Measurements from ENCODE around the gene PRKCB.

DNA sequence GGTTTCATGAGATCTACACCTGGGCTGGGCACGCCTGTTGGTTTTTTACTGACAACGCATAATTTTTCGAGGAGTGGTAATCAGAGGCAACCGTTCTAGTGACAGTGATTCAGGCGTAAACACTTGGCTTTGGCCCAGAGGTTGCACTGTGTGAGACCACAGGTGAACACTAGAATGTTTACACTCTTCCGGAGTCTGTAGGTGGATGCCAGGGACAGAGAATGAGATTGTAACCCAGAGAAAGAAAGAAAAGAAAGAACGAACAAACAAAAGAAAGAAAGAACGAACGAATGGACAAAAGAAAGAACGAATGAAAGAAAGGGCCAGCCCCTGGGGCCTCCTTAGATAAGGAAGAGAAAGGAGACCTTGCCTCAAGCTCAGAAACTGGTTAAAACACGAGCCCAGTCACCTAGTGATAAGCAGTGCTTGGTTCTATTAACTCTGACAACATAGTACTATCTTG lies 113.2 kb downstream of the PRKCB start:
- TF ChIP-seq, protein P1, sequence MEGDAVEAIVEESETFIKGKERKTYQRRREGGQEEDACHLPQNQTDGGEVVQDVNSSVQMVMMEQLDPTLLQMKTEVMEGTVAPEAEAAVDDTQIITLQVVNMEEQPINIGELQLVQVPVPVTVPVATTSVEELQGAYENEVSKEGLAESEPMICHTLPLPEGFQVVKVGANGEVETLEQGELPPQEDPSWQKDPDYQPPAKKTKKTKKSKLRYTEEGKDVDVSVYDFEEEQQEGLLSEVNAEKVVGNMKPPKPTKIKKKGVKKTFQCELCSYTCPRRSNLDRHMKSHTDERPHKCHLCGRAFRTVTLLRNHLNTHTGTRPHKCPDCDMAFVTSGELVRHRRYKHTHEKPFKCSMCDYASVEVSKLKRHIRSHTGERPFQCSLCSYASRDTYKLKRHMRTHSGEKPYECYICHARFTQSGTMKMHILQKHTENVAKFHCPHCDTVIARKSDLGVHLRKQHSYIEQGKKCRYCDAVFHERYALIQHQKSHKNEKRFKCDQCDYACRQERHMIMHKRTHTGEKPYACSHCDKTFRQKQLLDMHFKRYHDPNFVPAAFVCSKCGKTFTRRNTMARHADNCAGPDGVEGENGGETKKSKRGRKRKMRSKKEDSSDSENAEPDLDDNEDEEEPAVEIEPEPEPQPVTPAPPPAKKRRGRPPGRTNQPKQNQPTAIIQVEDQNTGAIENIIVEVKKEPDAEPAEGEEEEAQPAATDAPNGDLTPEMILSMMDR (conservative IDR thresholded peaks at IDR 0.05 in 1 of 2, IDR thresholded peaks at IDR 0.05 in 1 of 2; ENCODE audit: extremely low read depth in 1 of 2, insufficient read depth in 1 of 2, low read depth in 1 of 2, low read length in 2 of 2) = no peak
- no peak for TF ChIP-seq EZH2 (IDR thresholded peaks at IDR 0.05; ENCODE audit: borderline replicate concordance, low read length)
